DMS 273 treated with DMSO at 0.1 percent for 48 hours (cell line): ENCODE measurements around the gene SERPINA6.
"Not testable (repeated sequence)": the region's sequence is repeated elsewhere in the genome, so short reads cannot be mapped to it uniquely, and the experiment has no call there.

Experiments
- DNase-seq: peaks from one replicate; lab custom pipeline; 2025; lab: John Stamatoyannopoulos, UW

The SERPINA6 gene, protein sequence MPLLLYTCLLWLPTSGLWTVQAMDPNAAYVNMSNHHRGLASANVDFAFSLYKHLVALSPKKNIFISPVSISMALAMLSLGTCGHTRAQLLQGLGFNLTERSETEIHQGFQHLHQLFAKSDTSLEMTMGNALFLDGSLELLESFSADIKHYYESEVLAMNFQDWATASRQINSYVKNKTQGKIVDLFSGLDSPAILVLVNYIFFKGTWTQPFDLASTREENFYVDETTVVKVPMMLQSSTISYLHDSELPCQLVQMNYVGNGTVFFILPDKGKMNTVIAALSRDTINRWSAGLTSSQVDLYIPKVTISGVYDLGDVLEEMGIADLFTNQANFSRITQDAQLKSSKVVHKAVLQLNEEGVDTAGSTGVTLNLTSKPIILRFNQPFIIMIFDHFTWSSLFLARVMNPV

DNA sequence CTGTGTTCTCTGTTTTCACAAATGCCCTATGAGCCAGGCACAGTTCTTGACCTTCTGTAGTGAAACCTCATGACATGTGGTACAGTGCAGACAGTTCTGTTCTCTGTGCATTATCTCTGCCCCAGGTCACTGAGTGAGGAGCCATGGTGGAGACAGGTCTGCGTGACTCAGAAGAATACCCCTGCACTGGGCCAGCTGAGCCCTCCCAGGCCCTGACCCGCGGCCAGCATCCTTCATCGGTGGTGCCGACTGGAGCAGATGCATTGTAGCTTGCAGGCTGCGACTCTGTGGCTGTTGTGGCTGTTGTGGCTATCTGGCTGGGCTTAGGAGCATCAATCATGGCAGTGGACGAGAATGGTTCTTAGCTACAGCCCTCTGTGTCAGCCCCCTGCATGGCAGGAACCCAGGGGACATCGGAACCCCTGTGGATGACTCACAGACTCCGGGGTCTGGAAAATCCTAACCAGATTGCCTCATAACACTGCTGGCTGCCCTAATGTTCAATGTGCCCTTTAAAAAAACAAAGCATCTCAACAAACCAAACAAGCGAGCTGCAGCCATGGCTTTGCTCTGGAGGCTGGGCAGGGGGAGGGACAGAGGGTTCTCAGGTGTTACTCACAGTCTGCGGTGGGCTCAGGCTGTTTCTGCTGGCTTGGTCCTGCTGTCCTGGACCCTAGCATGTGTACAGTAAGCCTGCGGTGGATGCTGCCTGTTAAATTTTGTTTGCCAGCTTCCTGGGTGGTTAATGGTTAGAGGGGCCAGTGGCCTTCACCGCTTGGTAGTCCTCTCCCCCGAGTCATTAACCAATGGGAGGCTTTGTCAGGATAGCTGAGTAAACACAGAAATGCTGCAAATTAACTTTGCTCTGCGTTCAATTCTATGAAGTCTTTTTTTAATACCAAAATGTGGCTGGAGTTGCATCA lies at the start of gene SERPINA6:
SERPINA6 (minus strand) TSS at position 689 of the 923 bp plus-strand sequence. CDS start 8,688 bp downstream, outside the sequence.
- DNase-seq = no peak

DNA sequence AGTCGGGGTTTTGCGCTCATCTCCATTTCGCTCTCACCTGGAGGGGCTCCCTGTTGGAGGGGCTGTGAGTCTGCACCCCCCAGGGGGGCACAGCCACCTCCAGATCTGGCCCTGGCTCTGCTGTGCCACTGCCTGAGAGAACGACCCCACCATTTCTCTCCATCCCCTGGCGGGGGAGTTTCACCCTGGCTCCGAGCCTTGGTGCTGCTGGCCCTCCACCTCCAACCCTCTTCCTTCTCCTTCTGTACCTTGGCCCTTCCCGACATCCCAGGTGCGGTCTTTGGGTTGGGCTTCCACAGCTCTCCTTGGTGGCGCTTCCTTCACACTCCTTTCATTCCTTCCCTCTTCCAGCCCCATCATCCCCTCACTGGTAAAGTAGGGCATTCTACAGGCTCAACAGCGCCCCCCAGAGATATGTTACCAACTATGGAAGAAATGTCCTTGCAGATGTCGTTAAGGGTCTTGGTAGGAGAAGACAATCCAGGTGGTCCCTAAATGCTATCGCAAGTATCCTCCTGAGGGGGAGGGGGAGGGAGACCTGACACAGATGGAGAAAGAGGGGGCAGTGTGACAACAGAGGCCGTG lies 49.0 kb upstream of the SERPINA6 start:
- no peak for DNase-seq

DNA sequence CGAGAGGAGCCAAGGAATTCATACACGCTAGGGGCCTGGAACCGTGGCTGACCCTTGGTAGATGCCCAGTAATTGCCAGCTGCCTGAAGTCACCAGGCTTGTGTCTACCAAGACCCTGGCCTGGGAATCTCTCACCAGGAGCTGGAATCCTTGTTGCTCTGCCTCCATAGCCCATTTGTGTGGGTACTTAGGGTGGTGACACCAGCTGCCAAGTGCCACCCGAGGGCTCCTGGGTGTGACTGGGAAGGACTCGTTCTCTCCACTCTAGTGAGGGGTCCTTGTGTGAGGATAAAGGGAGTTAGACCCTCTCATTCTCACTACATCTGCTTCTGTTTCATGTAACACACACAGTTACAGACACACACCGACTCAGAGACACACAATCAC lies 47.4 kb upstream of the SERPINA6 start:
- DNase-seq = no peak

DNA sequence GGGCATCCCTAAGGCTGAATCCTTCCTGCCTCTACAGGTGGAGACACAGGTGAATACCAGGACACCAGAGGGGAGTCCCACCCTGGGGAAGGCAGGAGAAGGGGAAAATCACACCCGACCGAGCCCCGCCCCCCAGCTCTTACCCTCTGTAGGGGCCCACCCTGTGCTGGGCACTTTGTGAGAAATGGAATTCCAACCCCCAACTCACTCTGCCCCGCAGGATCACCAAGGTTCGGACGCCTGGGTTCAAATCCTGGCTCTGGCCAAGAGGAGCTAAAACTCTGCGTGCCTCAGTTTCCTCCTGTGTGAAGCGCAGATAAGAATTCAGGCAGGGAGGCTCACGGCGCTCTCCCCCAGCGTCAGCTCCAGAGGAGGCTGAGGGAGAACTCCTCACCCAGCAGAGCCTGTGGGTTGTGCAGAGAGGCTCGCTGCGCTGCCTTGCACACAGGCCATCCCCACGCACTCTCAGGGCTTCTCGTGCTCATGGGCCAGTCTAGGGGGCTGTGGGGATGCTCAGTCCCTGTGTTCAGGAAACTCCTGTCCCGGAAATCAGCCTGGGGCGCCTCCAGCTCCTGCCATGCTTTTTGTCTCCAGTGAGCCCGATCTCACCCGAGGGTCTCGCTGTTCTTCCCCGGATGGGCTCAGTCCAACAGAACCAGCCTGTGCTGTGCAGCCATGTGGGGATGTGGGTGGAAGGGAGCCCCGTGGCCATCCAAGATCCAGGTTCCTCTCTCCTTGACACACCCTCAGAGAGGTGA lies 46.8 kb upstream of the SERPINA6 start:
- DNase-seq = not testable (repeated sequence)

DNA sequence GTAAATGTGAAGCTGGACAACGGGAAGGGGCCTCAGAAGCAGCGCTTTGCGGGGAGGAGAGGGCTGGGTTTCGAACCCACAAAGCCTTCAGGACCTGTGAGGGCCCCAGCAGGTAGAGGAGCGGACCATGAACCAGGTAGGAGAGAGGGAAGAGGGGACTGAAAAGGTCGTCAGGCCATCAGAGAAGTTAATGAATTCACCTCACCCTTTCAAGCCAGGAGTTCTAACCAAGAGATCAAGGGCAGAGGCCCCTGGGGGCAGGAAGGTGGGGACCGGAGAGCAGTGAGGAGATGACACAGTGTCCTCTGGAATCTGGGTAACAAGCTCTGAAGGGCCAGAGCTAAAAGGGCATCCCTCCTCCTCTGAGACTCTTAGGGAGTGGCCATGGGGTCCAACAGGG lies 45.8 kb upstream of the SERPINA6 start:
- DNase-seq = no peak

DNA sequence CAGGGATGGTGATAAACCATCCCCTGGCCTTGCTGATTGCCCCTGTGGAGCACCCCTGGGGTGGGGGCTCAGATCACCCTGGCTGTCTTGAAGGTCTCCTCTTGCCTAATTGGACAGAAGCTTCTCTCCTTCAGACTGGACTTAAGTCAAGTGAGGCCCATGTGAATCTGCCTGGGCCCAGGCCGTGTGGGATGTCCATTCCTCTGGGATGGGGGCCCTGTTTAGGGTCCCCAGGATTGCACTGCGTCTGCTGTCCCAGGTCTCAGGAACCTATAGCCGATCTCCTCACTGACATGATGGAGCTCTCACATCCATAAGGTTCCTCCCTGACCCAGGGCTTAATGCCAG lies 45.1 kb upstream of the SERPINA6 start:
- no peak for DNase-seq

DNA sequence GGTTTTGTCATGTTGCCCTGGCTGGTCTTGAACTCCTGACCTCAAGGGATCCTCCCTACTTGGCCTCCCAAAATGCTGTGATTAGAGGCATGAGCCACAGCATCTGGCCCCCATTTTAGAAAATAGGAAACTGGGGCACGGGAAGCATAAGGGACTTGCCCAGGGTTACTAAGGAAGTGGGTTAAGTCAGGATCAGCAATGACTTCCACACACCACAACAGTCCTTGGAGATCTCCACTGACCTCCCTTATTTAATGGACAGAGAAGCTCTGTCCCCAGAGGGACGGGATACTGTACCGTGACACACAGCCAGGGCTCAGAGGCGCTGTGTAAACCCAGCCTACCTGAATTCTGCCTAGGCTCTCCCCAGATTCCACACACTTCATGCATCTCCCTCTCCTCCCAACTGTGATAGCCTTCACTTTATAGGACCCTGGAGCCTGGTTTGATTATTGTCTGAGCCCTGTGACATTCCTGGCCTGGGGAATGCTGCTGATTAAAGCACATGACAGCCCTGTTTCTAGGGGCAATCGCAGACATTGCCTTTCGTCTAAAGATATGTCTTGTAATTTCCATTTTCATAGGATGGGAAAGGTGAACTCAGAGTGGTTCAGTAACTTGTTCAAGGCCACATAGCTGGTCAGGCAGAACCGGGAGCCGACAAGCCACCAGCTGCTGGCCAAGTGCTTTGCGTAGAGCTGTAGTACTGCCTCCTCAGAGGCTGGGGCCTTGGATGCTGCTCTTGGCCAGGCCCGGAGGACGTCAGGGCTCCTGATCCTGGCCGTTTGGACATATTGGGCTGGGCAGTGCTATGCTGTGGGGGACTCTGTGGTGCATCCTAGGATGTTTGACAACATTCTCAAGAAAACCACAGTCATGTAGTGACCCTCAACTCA lies 44.5 kb upstream of the SERPINA6 start:
- DNase-seq = no peak

- DNase-seq = no peak
Observed at GRCh38 chr14:94366146-94366915, 43.2 kb upstream of the SERPINA6 start, which contains the start of gene SERPINA2. SERPINA2 (minus strand) TSS chr14:94366698.

GRCh38 chr14:94365624-94366023 lies 42.5 kb upstream of the SERPINA6 start:
- DNase-seq = no peak

- no peak for DNase-seq
Observed at GRCh38 chr14:94364964-94365363, 41.8 kb upstream of the SERPINA6 start.

GRCh38 chr14:94364037-94364436 lies 40.9 kb upstream of the SERPINA6 start:
- DNase-seq = no peak

GRCh38 chr14:94363151-94363624 lies 40.1 kb upstream of the SERPINA6 start:
- DNase-seq = no peak

GRCh38 chr14:94362614-94363133 lies 39.5 kb upstream of the SERPINA6 start:
- no peak for DNase-seq

- DNase-seq = no peak
Observed at GRCh38 chr14:94361682-94362081, 38.5 kb upstream of the SERPINA6 start.

GRCh38 chr14:94360945-94361565 lies 37.9 kb upstream of the SERPINA6 start:
- DNase-seq = no peak

GRCh38 chr14:94357166-94357565 lies 34.0 kb upstream of the SERPINA6 start:
- DNase-seq = no peak

DNA sequence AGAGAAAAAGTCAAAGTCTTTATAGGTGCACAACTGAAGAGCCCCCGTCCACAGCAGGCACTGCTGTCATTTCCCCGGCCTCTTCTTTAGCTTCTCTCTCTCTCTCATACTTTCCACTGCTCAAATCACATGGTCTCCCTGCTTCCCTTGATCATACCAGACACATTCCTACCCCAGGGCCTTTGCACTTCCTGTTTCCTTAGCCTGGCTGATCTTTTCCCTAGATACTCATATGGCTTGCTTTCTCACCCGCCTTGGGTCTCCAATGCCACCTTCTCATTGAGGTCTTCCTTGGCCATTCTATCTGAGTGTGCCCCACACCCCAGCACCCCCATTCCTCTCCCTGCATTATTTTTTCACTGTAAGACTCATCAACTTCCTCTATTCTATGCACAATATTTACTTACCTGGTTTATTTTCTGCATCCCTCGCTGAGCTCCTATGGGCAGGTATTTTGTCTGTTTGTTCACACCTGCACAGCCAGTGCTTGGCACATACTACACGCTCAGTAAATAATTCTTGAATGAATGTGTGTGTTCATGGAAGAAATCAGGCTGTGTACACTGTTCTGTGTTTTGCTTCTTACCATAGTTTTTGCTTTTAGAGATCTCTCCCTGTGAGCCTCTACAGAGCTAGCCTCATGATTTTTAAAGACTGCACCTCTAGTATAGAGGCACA lies 33.4 kb upstream of the SERPINA6 start:
- no peak for DNase-seq

- DNase-seq = peak; percentile 45
Observed at GRCh38 chr14:94355191-94355794, 32.2 kb upstream of the SERPINA6 start.
